GM23248 (cell line): ENCODE results near the gene RRBP1. TPM values are rescaled to one million over a fixed set of nuclear protein-coding genes. Genes with fewer than 3 reads are reported as not detected.

Experiments
- DNase-seq: peaks from one replicate; pipeline ENCODE4 v3.0.0-alpha.2; 2015
- H2AFZ ChIP-seq: fragments of 200-600 bp; sonication (generic); 2 replicates; pipeline ENCODE4 v1.6.1; 2016; ENCODE audit warnings: antibody characterized with exemption
- H3F3A ChIP-seq: fragments of 200-600 bp; sonication (generic); 2 replicates; pipeline ENCODE4 v1.6.1; 2016; ENCODE audit warnings: mild to moderate bottlenecking, antibody characterized with exemption, mixed run types; ENCODE audit not compliant: insufficient read depth
- H3K27ac ChIP-seq: fragments of 200-600 bp; sonication (generic); 2 replicates; pipeline ENCODE4 v1.5.1; 2016; ENCODE audit warnings: mild to moderate bottlenecking
- H3K27me3 ChIP-seq: fragments of 200-600 bp; sonication (generic); replicated peaks from 2 replicates; pipeline ENCODE4 v1.6.1; 2016; ENCODE audit warnings: mild to moderate bottlenecking; ENCODE audit not compliant: insufficient read depth
- H3K36me3 ChIP-seq: fragments of 200-600 bp; sonication (generic); 2 replicates; pipeline ENCODE4 v1.6.1; 2016; ENCODE audit warnings: low read depth, mild to moderate bottlenecking
- H3K4me1 ChIP-seq: fragments of 200-600 bp; sonication (generic); 2 replicates; pipeline ENCODE4 v1.6.1; 2016; ENCODE audit warnings: mild to moderate bottlenecking; ENCODE audit not compliant: insufficient read depth
- H3K4me2 ChIP-seq: fragments of 200-600 bp; sonication (generic); one replicate; pipeline ENCODE4 v1.6.1; 2016; ENCODE audit warnings: mild to moderate bottlenecking; ENCODE audit not compliant: unreplicated experiment
- H3K4me3 ChIP-seq: fragments of 200-600 bp; sonication (generic); 2 replicates; pipeline ENCODE4 v1.5.1; 2016; ENCODE audit warnings: mild to moderate bottlenecking
- H3K79me2 ChIP-seq: fragments of 200-600 bp; sonication (generic); 2 replicates; pipeline ENCODE4 v1.6.1; 2016; ENCODE audit warnings: mild to moderate bottlenecking; ENCODE audit not compliant: insufficient read depth
- H3K9ac ChIP-seq: fragments of 200-600 bp; sonication (generic); 2 replicates; pipeline ENCODE4 v1.6.1; 2016; ENCODE audit warnings: mild to moderate bottlenecking
- H3K9me2 ChIP-seq: fragments of 200-600 bp; sonication (generic); 2 replicates; pipeline ENCODE4 v1.6.1; 2016; ENCODE audit warnings: mixed run types, mild to moderate bottlenecking, moderate library complexity; ENCODE audit not compliant: insufficient read depth
- H3K9me3 ChIP-seq: fragments of 200-600 bp; sonication (generic); one replicate; pipeline ENCODE4 v1.6.1; 2017; ENCODE audit warnings: low read depth
- H4K20me1 ChIP-seq: fragments of 200-600 bp; sonication (generic); 2 replicates; pipeline ENCODE4 v1.6.0; 2016; ENCODE audit not compliant: insufficient read depth
- EZH2 ChIP-seq: fragments of 200-600 bp; sonication (generic); IDR thresholded peaks from 2 replicates; pipeline ENCODE4 v1.6.1; 2018; ENCODE audit warnings: antibody characterized with exemption, mild to moderate bottlenecking; ENCODE audit not compliant: insufficient read depth, poor library complexity, severe bottlenecking
- EZH2phosphoT487 ChIP-seq: fragments of 200-600 bp; sonication (generic); IDR thresholded peaks from 2 replicates; pipeline ENCODE4 v1.6.1; 2018; ENCODE audit warnings: antibody characterized with exemption, moderate library complexity, mild to moderate bottlenecking, low read depth; ENCODE audit not compliant: insufficient read depth
- WGBS, 2 experiments: methylation state at CpG; one replicate each; pipeline ENCODE4 v1.1.6; 2015 to 2017; ENCODE audit warnings: low lambda C conversion rate in 2 of 2, low coverage in 1 of 2; ENCODE audit errors: missing lambda C conversion rate in 2 of 2; 5-methylcytosine and 5-hydroxymethylcytosine counted together
- in situ Hi-C: fragments of 300-500 bp; cut with MboI; formaldehyde crosslinking; loops from 2 replicates; pipeline ENCODE4 v1.15.0; 2020
- polyA plus RNA-seq: library from polyadenylated mRNA; unstranded; fragments of >200 nt; fragmentation: Nextera tagmentation; extraction: Ambion mirVana; gene quantifications from 2 replicates; pipeline ENCODE4 v1.2.1, GENCODE V29; 2016
- total RNA-seq: library from RNA; depleted of rRNA; stranded (reverse); fragments of >200 nt; shearing (Covaris generic); gene quantifications from 2 replicates; pipeline ENCODE4 v1.2.3, GENCODE V29; 2014

The RRBP1 gene
- total and polyA plus RNA-seq, 2 experiments from 2014 or later = 127 to 182 TPM

- Histone ChIP-seq H3K4me1 (peaks cover 62% of the 10 kb centered on the region), H3F3A (peaks cover 60% of the 10 kb centered on the region), H3K9me3 (no peaks in the 10 kb centered on the region), H3K36me3 (peaks cover 21% of the 10 kb centered on the region; the same call in 1 of the 2 replicates), H3K4me3 (no peak overlapping the region), H3K79me2 (peaks cover 100% of the 10 kb centered on the region), H3K27ac (peak overlapping the region; percentile 51), H3K27me3 (no peaks in the 10 kb centered on the region), H4K20me1 (peaks cover 75% of the 10 kb centered on the region; the same call in 1 of the 2 replicates), H2AFZ (no peak overlapping the region), H3K9ac (peak overlapping the region; percentile 25), H3K4me2 (no peak overlapping the region), H3K9me2 (no peaks in the 10 kb centered on the region)
- TF ChIP-seq EZH2 (no peak), EZH2phosphoT487 (no peak)
- no peak for DNase-seq
- in situ Hi-C loops = loop anchor here (10.0 kb wide), 1 partner anchor 219 kb away; no protein-coding TSS in a partner anchor
- 72 to 79% methylated on average over 13 of the region's 13 CpGs for WGBS, 2 experiments
Observed at GRCh38 chr20:17675519-17676377, 6.3 kb downstream of the RRBP1 start.

- in situ Hi-C loops = loop anchor here (10.0 to 25.0 kb wide), 2 partner anchors 220 to 487 kb away; no protein-coding TSS in a partner anchor
- WGBS, 2 experiments = 40 to 47% methylated on average over 8 to 9 of the region's 9 CpGs
- peaks cover 30% of the 10 kb centered on the region; the same call in 1 of the 2 replicates for H3K36me3 ChIP-seq
- no peak for TF ChIP-seq EZH2phosphoT487
- no peak for TF ChIP-seq EZH2
- H3K4me2 ChIP-seq = no peak overlapping the region
- H3K9ac ChIP-seq = peak overlapping the region; percentile 25
- H3K79me2 ChIP-seq = peaks cover 100% of the 10 kb centered on the region
- DNase-seq = peak; percentile 67
- no peaks in the 10 kb centered on the region for H3K27me3 ChIP-seq
- H3K27ac ChIP-seq = peak overlapping the region; percentile 51
- H3K4me3 ChIP-seq = no peak overlapping the region
- peaks cover 70% of the 10 kb centered on the region for H3K4me1 ChIP-seq
- no peaks in the 10 kb centered on the region for H3K9me2 ChIP-seq
- H4K20me1 ChIP-seq = peaks cover 82% of the 10 kb centered on the region; the same call in 1 of the 2 replicates
- H3F3A ChIP-seq = peaks cover 68% of the 10 kb centered on the region
- H2AFZ ChIP-seq = no peak overlapping the region
- no peaks in the 10 kb centered on the region for H3K9me3 ChIP-seq
Observed at GRCh38 chr20:17674722-17675518, 7.1 kb downstream of the RRBP1 start.

GRCh38 chr20:17673084-17673483, 9.0 kb downstream of the RRBP1 start:
- no peaks in the 10 kb centered on the region for H3K9me2 ChIP-seq
- H3K4me3 ChIP-seq = no peak overlapping the region
- in situ Hi-C loops = loop anchor here (10.0 to 25.0 kb wide), 2 partner anchors 222 to 489 kb away; no protein-coding TSS in a partner anchor
- 91 to 92% methylated on average over 7 of the region's 7 CpGs for WGBS, 2 experiments
- H3K27me3 ChIP-seq = no peaks in the 10 kb centered on the region
- H3K4me2 ChIP-seq = no peak overlapping the region
- peaks cover 100% of the 10 kb centered on the region for H3K79me2 ChIP-seq
- TF ChIP-seq EZH2phosphoT487 = no peak
- no peak overlapping the region for H2AFZ ChIP-seq
- no peak for DNase-seq
- no peaks in the 10 kb centered on the region for H3K9me3 ChIP-seq
- peaks cover 25% of the 10 kb centered on the region; the same call in 1 of the 2 replicates for H3K36me3 ChIP-seq
- H3F3A ChIP-seq = peaks cover 61% of the 10 kb centered on the region
- no peak overlapping the region for H3K9ac ChIP-seq
- H3K27ac ChIP-seq = no peak overlapping the region
- H3K4me1 ChIP-seq = peaks cover 66% of the 10 kb centered on the region
- H4K20me1 ChIP-seq = peaks cover 66% of the 10 kb centered on the region; the same call in 1 of the 2 replicates

- in situ Hi-C loops = loop anchor here (10.0 to 25.0 kb wide), 2 partner anchors 223 to 491 kb away; no protein-coding TSS in a partner anchor
- no peak for DNase-seq
- H3K9me3 ChIP-seq = no peaks in the 10 kb centered on the region
- no peak for TF ChIP-seq EZH2phosphoT487
- TF ChIP-seq EZH2 = no peak
- H3K4me3 ChIP-seq = no peak overlapping the region
- peaks cover 100% of the 10 kb centered on the region for H3K79me2 ChIP-seq
- H3K4me1 ChIP-seq = peaks cover 63% of the 10 kb centered on the region
- H3K36me3 ChIP-seq = peaks cover 21% of the 10 kb centered on the region
- no peak overlapping the region for H2AFZ ChIP-seq
- H3K27ac ChIP-seq = no peak overlapping the region
- no peak overlapping the region for H3K9ac ChIP-seq
- H3K4me2 ChIP-seq = no peak overlapping the region
- no peaks in the 10 kb centered on the region for H3K27me3 ChIP-seq
- peaks cover 61% of the 10 kb centered on the region for H3F3A ChIP-seq
- peaks cover 64% of the 10 kb centered on the region; the same call in 1 of the 2 replicates for H4K20me1 ChIP-seq
- no peaks in the 10 kb centered on the region for H3K9me2 ChIP-seq
- WGBS, 2 experiments = 54 to 59% methylated on average over 4 of the region's 4 CpGs
Observed at GRCh38 chr20:17671565-17671964, 10.5 kb downstream of the RRBP1 start.
